Retinal pigment epithelial cell (primary cell): Measurements from ENCODE around the gene FAM177B.

ENCODE experiments used
- DNase-seq: peaks from one replicate; pipeline ENCODE4 v3.0.0-alpha.2; 2010; ENCODE audit warnings: low read depth
- H3K4me3 ChIP-seq: 2 replicates; pipeline ENCODE4 v1.5.1; 2011; ENCODE audit warnings: mild to moderate bottlenecking, low read length, control low read depth, moderate library complexity
- TF ChIP-seq, protein P1 (sequence below): conservative IDR thresholded peaks from 2 replicates; pipeline ENCODE4 v1.5.1; 2011; ENCODE audit warnings: low read depth, low read length, control low read depth, inconsistent platforms

FAM177B gene

DNA sequence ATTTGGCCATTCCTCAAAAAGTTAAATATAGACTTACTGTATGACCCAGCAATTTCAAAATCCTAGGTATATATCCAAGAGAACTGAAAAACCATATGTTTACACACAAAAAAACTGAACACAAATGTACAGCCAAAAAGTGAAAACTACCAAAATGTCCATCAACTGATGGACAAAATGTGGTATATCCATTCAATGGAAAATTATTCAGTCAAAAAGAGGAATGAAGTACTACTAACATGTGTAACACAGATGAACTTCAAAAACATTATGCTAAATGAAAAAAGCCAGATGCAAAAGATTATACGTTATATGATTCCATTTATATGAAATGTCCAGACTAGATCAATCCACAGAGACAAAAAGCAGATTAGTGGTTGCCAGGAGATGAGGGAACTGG is 32.7 kb upstream of the FAM177B start:
- no peak overlapping the region for H3K4me3 ChIP-seq
- TF ChIP-seq, protein P1, sequence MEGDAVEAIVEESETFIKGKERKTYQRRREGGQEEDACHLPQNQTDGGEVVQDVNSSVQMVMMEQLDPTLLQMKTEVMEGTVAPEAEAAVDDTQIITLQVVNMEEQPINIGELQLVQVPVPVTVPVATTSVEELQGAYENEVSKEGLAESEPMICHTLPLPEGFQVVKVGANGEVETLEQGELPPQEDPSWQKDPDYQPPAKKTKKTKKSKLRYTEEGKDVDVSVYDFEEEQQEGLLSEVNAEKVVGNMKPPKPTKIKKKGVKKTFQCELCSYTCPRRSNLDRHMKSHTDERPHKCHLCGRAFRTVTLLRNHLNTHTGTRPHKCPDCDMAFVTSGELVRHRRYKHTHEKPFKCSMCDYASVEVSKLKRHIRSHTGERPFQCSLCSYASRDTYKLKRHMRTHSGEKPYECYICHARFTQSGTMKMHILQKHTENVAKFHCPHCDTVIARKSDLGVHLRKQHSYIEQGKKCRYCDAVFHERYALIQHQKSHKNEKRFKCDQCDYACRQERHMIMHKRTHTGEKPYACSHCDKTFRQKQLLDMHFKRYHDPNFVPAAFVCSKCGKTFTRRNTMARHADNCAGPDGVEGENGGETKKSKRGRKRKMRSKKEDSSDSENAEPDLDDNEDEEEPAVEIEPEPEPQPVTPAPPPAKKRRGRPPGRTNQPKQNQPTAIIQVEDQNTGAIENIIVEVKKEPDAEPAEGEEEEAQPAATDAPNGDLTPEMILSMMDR: no peak
- no peak for DNase-seq

DNA sequence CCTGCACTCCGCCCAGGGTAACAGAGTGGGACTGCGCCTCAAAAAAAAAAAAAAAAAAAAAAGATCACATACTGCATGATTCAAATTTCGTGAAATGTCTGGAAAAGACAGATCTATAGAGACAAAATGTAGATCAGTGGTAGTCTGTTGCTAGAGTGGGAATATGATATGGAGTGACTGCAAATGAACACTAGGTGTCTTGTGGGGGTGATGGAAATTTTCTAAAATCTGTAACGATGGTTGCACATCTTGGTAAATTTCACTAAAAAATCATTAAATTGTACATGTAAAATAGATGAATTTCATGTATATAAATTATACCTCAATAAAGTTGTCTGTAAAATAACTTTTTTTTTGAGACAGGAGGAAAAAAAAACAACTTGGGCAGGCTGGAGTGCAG is 30.2 kb upstream of the FAM177B start:
- TF ChIP-seq, protein P1: no peak
- H3K4me3 ChIP-seq: no peak overlapping the region
- DNase-seq: no peak

DNA sequence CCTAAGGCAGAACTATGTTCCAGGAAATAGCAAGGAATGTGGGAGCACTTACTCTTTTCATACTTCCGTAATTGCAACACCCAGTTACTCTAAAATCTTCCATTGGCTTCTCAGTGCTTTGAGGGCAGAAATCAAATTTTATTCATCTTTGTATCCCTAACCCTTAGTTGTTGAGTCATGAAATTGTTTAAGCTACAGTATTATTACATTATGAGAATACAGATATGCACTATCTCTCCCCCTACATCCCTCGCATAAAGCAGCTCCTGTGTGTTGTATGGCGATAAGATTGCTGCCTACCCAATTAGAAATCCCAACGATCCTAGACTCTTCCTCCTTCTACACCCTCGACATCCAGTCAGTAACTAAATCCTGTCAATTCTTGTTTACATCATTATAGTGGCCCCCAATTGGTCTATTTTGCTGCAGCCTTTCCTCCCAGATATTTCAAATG is 27.3 kb upstream of the FAM177B start:
- no peak overlapping the region for H3K4me3 ChIP-seq
- TF ChIP-seq, protein P1: no peak
- no peak for DNase-seq

DNA sequence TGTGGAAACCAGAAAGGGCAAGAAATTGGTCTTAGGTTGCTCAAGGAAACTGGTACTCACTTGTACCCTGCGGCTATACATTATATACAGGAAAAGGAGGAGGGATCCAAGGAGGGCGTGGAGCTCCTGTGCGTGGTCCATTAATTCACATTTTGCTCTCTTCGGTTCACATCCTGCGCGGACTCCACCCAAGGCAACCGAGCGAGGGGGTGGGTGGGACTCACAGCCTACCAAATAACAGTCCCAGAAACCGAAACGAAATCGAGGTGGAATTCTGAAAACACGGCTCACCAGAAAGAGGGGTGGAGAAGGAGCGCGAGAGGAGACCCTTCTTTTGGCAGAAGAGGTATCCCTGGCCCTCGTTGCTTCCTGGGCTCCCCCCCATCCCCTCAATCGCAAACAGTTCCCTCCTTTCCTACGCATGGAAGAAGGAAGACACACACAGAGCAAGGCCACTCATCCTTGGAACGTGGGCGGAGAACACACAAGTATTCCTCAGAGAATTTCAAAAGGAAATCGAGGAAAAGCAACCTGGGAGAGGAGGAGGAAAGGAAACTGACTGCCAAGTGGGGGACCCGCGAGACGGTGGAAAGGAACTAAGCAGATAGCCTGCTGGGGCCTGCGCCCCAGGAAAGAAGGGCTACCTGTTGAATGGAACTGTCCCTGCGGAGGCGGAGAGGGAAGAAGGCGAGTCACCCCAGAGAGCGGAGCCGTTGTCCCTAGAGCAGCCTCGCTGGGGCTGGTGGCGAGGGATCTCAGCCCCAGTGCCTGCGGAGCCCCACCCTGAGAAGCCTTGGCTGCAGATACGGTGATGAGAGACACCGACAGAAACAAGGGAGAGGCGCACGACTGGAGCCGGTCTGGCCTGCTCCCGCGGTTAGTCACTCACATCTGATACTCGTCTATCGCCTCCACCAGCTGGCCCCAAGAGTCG is 25.4 kb upstream of the FAM177B start:
- H3K4me3 ChIP-seq: peak overlapping the region; percentile 100
- TF ChIP-seq, protein P1: no peak
- DNase-seq: no peak

GRCh38 chr1:222712253-222713090 is 24.5 kb upstream of the FAM177B start, which contains the start of the genes AIDA and BROX:
Gene AIDA, minus strand, starts transcription at chr1:222712491. Its CDS starts 174 bp downstream, at chr1:222712317.
Gene BROX, plus strand, starts transcription at chr1:222712564. Its CDS starts 3,136 bp downstream, at chr1:222715700.
- TF ChIP-seq, protein P1: no peak
- peak within 1 kb of the TSS; percentile 100 for H3K4me3 ChIP-seq
- DNase-seq: peak; percentile 33

- TF ChIP-seq, protein P1: no peak
- DNase-seq: peak; percentile 86
- H3K4me3 ChIP-seq: peak overlapping the region; percentile 100
These were observed 23.7 kb upstream of the FAM177B start for GRCh38 chr1:222713091-222713961.
